Measurements from ENCODE around the gene TTLL11. TPM values are rescaled to one million over a fixed set of nuclear protein-coding genes. Genes with fewer than 3 reads are reported as not detected.

The TTLL11 gene
- total RNA-seq, 1 experiment from 2014 or later: 8.8 TPM

DNA sequence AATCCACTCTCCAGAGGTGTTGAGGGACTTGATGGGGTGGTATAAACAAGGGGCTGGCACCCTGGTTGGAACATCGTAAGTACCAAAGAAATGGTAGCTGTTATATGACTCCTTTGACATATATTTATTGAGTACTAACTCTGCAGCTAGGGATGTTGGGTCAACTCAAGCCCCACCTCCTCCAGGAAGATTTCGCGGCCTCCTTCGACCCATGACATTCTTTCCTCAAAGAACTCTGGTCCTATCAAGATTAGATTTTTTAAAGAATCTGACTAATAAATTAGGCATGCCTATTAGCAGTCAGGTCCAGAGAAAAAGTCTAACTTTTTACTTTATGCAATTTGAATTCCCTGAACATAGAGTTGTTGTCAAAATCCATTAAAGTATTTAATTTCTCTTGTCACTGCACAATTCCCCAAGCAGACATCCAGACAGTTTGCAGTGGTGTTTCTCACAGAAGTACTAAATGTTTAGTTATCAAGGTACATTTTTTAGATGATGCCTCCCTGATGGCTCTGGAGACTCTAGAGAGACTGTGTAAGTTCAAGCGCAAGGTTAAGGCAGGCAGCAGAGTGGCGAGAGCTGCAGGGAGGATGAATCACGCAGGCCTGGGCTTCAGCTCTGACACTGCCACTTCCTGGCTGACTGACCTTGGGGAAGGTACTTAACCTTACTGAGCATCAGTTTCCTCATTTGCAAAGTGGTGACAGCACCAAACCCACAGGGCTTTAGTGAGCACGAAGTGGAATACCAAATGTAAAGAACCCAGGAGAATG is 209.6 kb downstream of the TTLL11 start:
- H3K4me3 ChIP-seq: no peak overlapping the region
- no peaks in the 10 kb centered on the region for H3K36me3 ChIP-seq
- H3K4me1 ChIP-seq: peaks cover 42% of the 10 kb centered on the region
- H3K27ac ChIP-seq: no peak overlapping the region
- no peaks in the 10 kb centered on the region for H3K9me3 ChIP-seq (replicated peaks)
- peak; percentile 28 to 38 for DNase-seq
- no peaks in the 10 kb centered on the region for H3K27me3 ChIP-seq

DNA sequence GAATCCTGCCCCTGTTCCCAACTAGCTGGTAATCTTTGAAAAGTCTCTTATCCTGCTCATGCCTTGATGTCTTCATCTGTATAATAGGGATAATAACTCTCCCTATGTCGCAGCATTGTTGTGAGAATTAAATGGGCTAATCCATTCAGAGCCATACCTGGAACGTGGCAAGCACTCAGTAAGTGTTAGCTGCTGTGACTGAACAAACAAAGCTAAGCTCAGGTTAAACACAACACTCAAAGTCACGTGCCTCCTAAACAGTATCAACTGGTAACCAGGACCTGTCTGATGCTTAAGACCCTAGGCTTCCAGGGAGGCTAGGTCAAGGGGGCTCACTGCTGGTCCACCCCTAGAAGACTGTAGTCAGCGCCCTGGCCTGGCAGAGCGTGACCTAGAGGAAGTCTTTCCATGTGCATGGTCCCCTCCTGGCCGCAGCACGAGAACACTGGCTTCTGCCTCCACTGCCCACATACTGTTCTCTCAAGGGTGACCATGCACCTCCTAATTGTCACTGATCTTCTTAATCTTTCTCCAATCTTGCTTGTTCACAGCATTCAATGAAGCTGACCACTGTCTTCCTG is 211.1 kb downstream of the TTLL11 start:
- H3K4me3 ChIP-seq: no peak overlapping the region
- no peaks in the 10 kb centered on the region for H3K36me3 ChIP-seq
- H3K27ac ChIP-seq: no peak overlapping the region
- H3K9me3 ChIP-seq (replicated peaks): no peaks in the 10 kb centered on the region
- peaks cover 29% of the 10 kb centered on the region for H3K4me1 ChIP-seq
- no peaks in the 10 kb centered on the region for H3K27me3 ChIP-seq
- no peak for DNase-seq

DNA sequence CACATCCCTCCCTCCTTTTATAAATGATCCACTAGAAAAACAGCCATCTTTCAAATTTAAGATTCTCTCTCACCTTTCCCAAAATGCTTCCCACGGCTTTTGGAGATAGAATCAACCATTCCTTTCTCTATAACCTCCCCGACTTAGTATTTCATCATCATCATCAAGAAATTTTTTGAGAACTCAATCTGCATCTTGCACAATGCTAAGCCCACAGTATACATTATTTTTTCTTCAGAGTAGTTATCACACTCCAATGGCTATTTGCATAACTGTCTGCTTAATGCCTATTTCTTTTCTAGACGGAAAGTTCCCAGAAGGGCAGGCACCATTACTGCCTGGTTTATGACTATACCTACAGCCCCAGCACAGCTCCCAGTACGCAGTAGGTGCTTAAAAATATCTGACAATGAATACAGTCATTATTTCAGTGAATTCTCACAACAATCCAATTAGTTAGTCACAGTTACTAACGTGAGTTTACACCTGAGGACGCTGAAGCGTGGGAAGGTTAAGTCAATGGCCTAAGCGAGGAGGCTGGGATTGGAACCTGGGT is 212.7 kb downstream of the TTLL11 start:
- H3K4me1 ChIP-seq: peaks cover 19% of the 10 kb centered on the region
- H3K27me3 ChIP-seq: no peaks in the 10 kb centered on the region
- H3K4me3 ChIP-seq: no peak overlapping the region
- no peaks in the 10 kb centered on the region for H3K36me3 ChIP-seq
- H3K9me3 ChIP-seq (replicated peaks): no peaks in the 10 kb centered on the region
- no peak for DNase-seq
- no peak overlapping the region for H3K27ac ChIP-seq

DNA sequence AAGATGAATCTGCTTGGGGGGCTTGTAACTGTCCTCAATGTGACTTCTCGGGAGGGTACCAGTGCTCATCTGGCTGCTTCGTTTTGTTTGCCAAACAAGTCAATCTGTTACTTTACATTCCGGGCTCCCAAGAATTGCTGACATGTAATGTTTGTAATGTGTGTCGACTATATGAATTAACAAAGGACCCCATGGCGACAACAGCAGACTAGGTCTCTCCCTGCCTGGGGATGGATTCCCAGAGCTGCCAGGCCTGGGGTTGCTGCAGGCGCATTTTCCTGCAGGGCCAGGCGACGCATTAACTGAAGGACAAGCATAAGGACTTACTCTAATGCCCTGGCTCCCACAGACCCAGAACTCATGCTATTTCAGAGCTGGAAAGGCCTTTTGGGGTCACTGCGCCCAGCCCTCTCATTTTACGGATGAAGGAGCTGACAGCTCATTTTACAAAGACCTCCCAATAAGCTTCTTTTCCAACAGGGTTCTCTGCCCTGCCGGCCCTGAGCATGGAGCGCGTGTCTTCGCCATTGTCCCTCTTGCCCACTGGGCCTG is 214.8 kb downstream of the TTLL11 start:
- H3K27ac ChIP-seq: no peak overlapping the region
- no peaks in the 10 kb centered on the region for H3K36me3 ChIP-seq
- H3K4me3 ChIP-seq: no peak overlapping the region
- no peaks in the 10 kb centered on the region; the same call in 1 of the 2 replicates for H3K4me1 ChIP-seq
- H3K9me3 ChIP-seq (replicated peaks): no peaks in the 10 kb centered on the region
- H3K27me3 ChIP-seq: no peaks in the 10 kb centered on the region
- DNase-seq: no peak

DNA sequence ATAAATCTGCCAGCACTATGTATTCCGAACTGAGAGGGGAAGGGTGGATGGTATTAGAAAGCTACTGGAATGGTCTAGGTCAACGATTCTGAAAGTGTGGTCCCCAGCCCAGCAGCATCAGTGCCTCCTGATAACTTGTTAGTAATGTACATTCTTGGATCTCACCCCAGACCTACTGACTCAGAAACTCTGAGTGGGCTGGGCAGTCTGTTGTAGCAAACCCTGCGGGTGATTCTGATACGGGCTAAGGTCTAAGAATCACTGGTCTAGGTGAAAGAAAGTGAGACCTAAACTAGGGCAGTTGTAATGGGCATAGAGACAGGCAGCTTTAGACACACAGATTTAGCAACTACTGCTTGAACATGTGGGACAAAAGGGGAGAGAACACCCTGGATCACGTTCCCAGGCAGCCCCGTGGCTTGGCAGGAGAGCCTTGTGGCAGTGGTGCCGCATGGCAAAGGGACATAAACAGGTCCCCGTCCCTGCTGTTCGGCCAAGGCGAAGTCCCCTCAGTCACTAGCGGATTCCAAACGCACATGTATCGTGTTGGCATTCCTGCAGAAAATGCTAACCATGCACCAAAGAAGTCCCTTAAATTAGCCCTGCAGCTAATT is 216.3 kb downstream of the TTLL11 start:
- Histone ChIP-seq H3K27ac (no peak overlapping the region), H3K36me3 (no peaks in the 10 kb centered on the region), H3K27me3 (no peaks in the 10 kb centered on the region), H3K4me3 (no peak overlapping the region), H3K4me1 (no peaks in the 10 kb centered on the region), H3K9me3 (replicated peaks) (no peaks in the 10 kb centered on the region)
- DNase-seq: no peak

DNA sequence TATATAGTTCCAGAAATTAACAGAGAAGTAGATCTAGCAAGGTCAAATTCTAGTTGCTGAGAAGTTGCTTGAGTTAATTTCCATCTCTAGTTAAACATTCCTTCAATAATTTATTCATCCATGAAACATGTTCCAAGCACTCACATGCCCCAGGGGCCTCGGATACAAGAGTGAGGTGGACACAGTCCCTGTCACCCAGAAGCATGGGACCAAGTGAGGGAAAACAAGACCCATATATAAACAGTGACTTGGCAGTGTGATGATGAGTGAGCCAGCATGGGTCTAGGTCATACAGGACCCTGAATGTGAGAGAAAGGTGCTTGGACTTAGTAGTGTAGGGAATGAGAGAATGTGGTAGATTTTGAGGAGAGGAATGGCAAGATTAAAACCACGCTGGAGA is 216.9 kb downstream of the TTLL11 start:
- no peak for DNase-seq
- Histone ChIP-seq H3K36me3 (no peaks in the 10 kb centered on the region), H3K9me3 (replicated peaks) (no peaks in the 10 kb centered on the region), H3K4me1 (no peaks in the 10 kb centered on the region), H3K4me3 (no peak overlapping the region), H3K27me3 (no peaks in the 10 kb centered on the region), H3K27ac (no peak overlapping the region)

DNA sequence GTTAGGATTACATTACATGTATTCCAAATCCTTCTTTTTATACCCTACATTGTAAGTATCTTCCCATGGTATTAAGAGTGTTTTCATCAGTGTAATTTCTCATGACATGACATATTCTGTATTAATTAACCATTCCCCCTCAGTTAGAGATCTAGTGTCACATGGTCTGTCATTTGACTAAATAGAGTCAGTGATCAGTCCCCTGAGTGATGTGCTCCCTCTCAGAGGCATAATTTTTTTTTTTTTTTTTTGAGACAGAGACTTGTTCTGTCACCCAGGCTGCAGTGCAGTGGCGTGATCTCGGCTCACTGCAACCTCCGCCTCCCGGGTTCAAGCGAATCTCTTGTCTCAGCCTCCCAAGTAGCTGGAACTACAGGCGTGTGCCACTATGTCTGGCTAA is 218.6 kb downstream of the TTLL11 start:
- DNase-seq: no peak
- Histone ChIP-seq H3K27me3 (no peaks in the 10 kb centered on the region), H3K4me3 (no peak overlapping the region), H3K9me3 (replicated peaks) (no peaks in the 10 kb centered on the region), H3K4me1 (no peaks in the 10 kb centered on the region), H3K36me3 (no peaks in the 10 kb centered on the region), H3K27ac (no peak overlapping the region)

DNA sequence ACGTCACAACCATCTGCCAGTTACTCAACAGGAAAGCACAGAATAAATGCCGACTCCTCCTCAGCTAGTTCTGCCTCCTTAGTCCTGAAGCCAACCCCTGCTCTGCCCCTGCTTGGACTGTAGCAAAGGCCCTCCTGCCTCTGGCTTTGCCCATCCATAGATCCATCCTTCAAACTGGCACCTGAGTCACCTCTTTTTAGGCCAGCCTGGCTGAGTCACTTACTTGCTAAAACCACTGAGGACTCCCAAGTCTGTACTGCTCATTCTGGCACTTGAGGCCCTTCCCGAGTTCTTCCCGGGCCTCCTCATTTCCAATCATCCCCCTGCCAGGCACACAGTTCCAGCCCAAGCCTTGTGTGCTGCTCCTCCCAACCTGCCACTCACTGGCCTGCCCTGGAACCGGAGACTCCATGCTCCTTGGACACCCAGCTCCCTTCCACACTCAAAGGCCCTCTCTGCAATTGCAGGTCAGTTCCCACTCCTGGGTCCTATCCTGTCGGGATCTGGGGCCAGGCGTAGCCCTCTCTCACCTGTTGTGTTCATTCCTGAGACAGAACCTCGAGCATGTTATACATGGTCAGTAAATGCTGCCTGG is 221.6 kb downstream of the TTLL11 start:
- no peaks in the 10 kb centered on the region for H3K4me1 ChIP-seq
- H3K27me3 ChIP-seq: no peaks in the 10 kb centered on the region
- no peak overlapping the region for H3K27ac ChIP-seq
- no peaks in the 10 kb centered on the region for H3K36me3 ChIP-seq
- no peak overlapping the region for H3K4me3 ChIP-seq
- no peaks in the 10 kb centered on the region for H3K9me3 ChIP-seq (replicated peaks)
- DNase-seq: no peak

DNA sequence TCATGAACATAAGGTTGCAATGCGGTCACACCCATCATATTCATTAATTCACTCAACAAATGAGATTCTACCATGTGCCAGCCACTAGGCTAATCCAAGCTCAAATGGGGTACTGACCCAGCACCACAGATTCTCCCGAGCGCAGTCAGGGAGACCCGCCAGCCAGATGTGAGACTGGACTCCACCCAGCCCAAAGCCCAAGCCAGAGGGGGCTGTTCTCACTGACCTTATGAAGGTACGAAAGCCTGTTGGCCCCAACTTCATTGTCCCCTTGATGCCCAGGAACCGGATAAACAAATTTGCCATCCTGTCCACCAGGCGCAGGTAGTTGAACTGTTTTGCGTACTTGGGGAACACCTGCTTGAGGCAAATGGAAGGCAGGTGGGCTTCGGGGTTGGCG is 222.8 kb downstream of the TTLL11 start:
- no peaks in the 10 kb centered on the region for H3K9me3 ChIP-seq (replicated peaks)
- no peaks in the 10 kb centered on the region for H3K36me3 ChIP-seq
- no peaks in the 10 kb centered on the region for H3K4me1 ChIP-seq
- DNase-seq: no peak
- no peak overlapping the region for H3K27ac ChIP-seq
- no peaks in the 10 kb centered on the region for H3K27me3 ChIP-seq
- H3K4me3 ChIP-seq: no peak overlapping the region

DNA sequence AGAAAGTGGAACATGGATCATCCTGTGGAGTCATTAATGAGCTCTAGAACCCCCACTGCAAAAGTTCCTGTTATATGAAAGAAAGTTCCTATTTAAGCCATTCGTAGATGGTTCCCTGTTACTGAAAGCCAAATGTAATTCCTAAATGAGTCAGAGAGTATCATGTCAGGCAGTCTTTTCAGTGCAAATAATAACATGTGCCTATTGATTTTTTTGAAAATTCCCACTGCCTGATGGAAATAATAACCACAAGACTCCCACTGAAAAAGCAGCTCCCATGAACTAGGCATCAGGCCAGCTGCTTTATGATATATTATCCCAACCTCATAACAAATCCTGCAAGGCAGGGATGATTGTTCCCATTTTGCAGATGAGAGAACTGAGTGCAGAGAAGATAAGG is 224.5 kb downstream of the TTLL11 start:
- DNase-seq: no peak
- no peaks in the 10 kb centered on the region for H3K9me3 ChIP-seq (replicated peaks)
- no peak overlapping the region for H3K4me3 ChIP-seq
- H3K27ac ChIP-seq: no peak overlapping the region
- no peaks in the 10 kb centered on the region for H3K4me1 ChIP-seq
- H3K27me3 ChIP-seq: no peaks in the 10 kb centered on the region
- no peaks in the 10 kb centered on the region for H3K36me3 ChIP-seq

DNA sequence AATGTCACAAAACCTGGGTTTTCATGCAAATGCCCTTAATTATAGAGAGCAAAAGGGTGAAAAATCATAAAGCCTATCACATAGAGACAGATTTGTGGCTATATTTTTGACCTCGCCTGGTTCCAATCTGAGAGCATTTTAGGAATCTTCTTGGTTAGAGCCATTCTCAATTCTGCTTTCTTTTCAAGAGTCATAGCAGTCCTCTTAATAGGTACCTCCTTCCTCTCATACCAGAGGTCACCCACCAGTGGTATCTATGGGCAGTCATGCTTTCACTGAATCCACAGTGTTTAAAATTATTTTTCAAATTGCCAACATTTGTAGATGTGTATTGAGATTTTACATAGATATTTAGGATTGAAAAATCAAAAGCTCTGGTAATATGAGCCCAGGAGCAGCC is 226.2 kb downstream of the TTLL11 start:
- Histone ChIP-seq H3K9me3 (replicated peaks) (no peaks in the 10 kb centered on the region), H3K27ac (no peak overlapping the region), H3K4me1 (no peaks in the 10 kb centered on the region), H3K27me3 (no peaks in the 10 kb centered on the region), H3K4me3 (no peak overlapping the region), H3K36me3 (no peaks in the 10 kb centered on the region)
- no peak for DNase-seq

DNA sequence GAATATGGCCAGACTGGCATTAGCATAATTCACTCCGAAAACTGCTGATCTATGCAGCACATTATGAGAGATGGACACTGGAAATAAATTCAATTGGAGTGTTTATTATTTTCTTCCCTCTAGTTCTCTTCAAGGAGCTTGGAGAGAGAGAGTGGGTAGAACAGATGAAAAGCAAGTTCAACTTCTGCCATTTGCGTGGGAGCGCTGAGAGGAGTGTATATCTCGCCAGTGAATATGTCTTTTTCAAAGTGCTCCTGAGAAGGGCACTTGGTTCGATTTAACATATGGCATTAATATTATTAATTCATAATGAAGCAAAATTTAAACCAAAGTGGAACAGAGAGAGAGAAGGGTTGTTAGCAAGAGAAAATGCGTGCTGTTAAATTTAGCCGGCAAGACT is 227.2 kb downstream of the TTLL11 start:
- no peak for DNase-seq
- H3K36me3 ChIP-seq: no peaks in the 10 kb centered on the region
- peaks cover 4% of the 10 kb centered on the region for H3K4me1 ChIP-seq
- no peak overlapping the region for H3K4me3 ChIP-seq
- no peaks in the 10 kb centered on the region for H3K27me3 ChIP-seq
- no peaks in the 10 kb centered on the region for H3K9me3 ChIP-seq (replicated peaks)
- no peak overlapping the region for H3K27ac ChIP-seq

DNA sequence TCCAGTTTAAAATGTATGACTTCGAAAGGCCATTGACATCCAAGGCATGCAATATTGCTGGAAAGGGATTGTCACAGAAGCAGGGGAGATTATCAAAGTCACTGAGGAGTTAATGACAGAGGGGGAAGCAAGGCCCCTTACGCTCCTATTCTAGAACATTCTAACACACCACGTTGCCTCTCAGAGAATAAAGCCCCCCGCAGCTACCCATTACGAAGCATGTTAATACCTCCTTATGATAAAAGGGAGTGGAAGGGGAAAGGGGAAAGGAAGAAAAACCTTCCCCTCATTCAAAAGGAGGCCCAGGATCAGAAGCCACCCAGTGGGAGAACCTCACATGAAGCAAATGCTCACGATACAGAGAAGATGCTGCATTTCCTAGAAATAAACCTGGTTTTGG is 228.0 kb downstream of the TTLL11 start:
- Histone ChIP-seq H3K27me3 (no peaks in the 10 kb centered on the region), H3K27ac (no peak overlapping the region), H3K9me3 (replicated peaks) (no peaks in the 10 kb centered on the region), H3K4me3 (no peak overlapping the region), H3K36me3 (no peaks in the 10 kb centered on the region), H3K4me1 (peaks cover 11% of the 10 kb centered on the region)
- DNase-seq: no peak

DNA sequence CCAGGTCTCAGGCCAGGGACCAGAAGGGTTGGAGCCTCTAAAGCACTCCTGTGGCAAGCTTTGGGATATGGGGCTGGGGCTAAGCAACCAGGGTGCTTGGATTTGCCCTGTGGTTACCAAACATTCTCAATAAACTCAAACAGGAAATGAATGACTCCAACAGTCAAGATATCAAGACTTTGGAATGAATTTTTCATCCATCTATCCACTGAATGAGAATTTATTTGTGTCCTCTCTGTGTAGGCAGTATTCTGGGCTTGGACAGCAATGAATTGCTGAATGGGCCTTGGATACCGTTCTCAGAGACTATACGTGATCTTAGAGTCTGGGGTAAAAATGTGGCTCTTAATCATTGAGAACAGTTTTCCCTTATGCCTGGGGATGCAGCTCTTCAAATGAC is 229.2 kb downstream of the TTLL11 start:
- H3K36me3 ChIP-seq: no peaks in the 10 kb centered on the region
- no peaks in the 10 kb centered on the region for H3K27me3 ChIP-seq
- no peak for DNase-seq
- no peak overlapping the region for H3K27ac ChIP-seq
- H3K9me3 ChIP-seq (replicated peaks): no peaks in the 10 kb centered on the region
- peaks cover 11% of the 10 kb centered on the region for H3K4me1 ChIP-seq
- no peak overlapping the region for H3K4me3 ChIP-seq

All from SJCRH30 (cell line).